Osteocyte (in vitro differentiated cells): Measurements from ENCODE around the gene MRPS15. TPM values are rescaled to one million over a fixed set of nuclear protein-coding genes. Genes with fewer than 3 reads are reported as not detected.

Experiments
- DNase-seq: peaks from one replicate; pipeline ENCODE4 v3.0.0; 2021; ENCODE audit warnings: mixed read lengths; ENCODE audit not compliant: unreplicated experiment; ENCODE audit errors: extremely low spot score
- H3K27ac Mint-ChIP-seq: one replicate; pipeline ENCODE4 v1.8.0; 2021; ENCODE audit warnings: mild to moderate bottlenecking, mixed read lengths; ENCODE audit not compliant: unreplicated experiment
- H3K27me3 Mint-ChIP-seq: one replicate; pipeline ENCODE4 v1.8.0; 2021; ENCODE audit warnings: mixed read lengths; ENCODE audit not compliant: unreplicated experiment
- H3K36me3 Mint-ChIP-seq: one replicate; pipeline ENCODE4 v1.8.0; 2021; ENCODE audit warnings: mixed read lengths; ENCODE audit not compliant: unreplicated experiment
- H3K4me1 Mint-ChIP-seq: one replicate; pipeline ENCODE4 v1.8.0; 2021; ENCODE audit warnings: mixed read lengths; ENCODE audit not compliant: unreplicated experiment
- H3K4me3 Mint-ChIP-seq: one replicate; pipeline ENCODE4 v1.8.0; 2021; ENCODE audit warnings: mild to moderate bottlenecking, moderate library complexity, mixed read lengths; ENCODE audit not compliant: unreplicated experiment
- H3K9me3 Mint-ChIP-seq: one replicate; pipeline ENCODE4 v1.8.0; 2021; ENCODE audit warnings: mixed read lengths; ENCODE audit not compliant: unreplicated experiment
- CTCF ChIP-seq: fragments of 200-600 bp; sonication (generic); IDR thresholded peaks from 2 replicates; pipeline ENCODE4 v1.5.0; 2021; ENCODE audit warnings: antibody characterized with exemption, mild to moderate bottlenecking, moderate library complexity
- total RNA-seq: library from RNA; stranded (reverse); gene quantifications from 2 replicates; pipeline ENCODE4 v1.2.1, GENCODE V29; 2021

MRPS15 gene
- total RNA-seq, 1 donor from 2014 or later, result 64.4 TPM

GRCh38 chr1:36442337-36442736, 21.8 kb downstream of the MRPS15 start:
- Mint-ChIP-seq H3K27ac (no peak overlapping the region), H3K27me3 (no peaks in the 10 kb centered on the region), H3K4me1 (no peaks in the 10 kb centered on the region), H3K9me3 (no peaks in the 10 kb centered on the region), H3K4me3 (no peak overlapping the region), H3K36me3 (no peaks in the 10 kb centered on the region)
- TF ChIP-seq CTCF, result no peak
- DNase-seq, result no peak

- Mint-ChIP-seq H3K36me3 (no peaks in the 10 kb centered on the region), H3K27ac (no peak overlapping the region), H3K27me3 (no peaks in the 10 kb centered on the region), H3K4me1 (no peaks in the 10 kb centered on the region), H3K4me3 (no peak overlapping the region), H3K9me3 (no peaks in the 10 kb centered on the region)
- no peak for TF ChIP-seq CTCF
- DNase-seq, result no peak
Measured at GRCh38 chr1:36440646-36441045, 23.5 kb downstream of the MRPS15 start.

- no peak overlapping the region for H3K4me3 Mint-ChIP-seq
- no peak overlapping the region for H3K27ac Mint-ChIP-seq
- no peak for DNase-seq
- no peaks in the 10 kb centered on the region for H3K36me3 Mint-ChIP-seq
- H3K4me1 Mint-ChIP-seq, result no peaks in the 10 kb centered on the region
- H3K27me3 Mint-ChIP-seq, result no peaks in the 10 kb centered on the region
- TF ChIP-seq CTCF, result no peak
- H3K9me3 Mint-ChIP-seq, result no peaks in the 10 kb centered on the region
Measured at GRCh38 chr1:36440044-36440443, 24.1 kb downstream of the MRPS15 start.

GRCh38 chr1:36438715-36439114, 25.5 kb downstream of the MRPS15 start:
- Mint-ChIP-seq H3K4me1 (no peaks in the 10 kb centered on the region), H3K9me3 (no peaks in the 10 kb centered on the region), H3K27me3 (no peaks in the 10 kb centered on the region), H3K27ac (no peak overlapping the region), H3K4me3 (no peak overlapping the region), H3K36me3 (no peaks in the 10 kb centered on the region)
- no peak for DNase-seq
- no peak for TF ChIP-seq CTCF

- Mint-ChIP-seq H3K27me3 (no peaks in the 10 kb centered on the region), H3K36me3 (peaks cover 2% of the 10 kb centered on the region), H3K27ac (no peak overlapping the region), H3K9me3 (no peaks in the 10 kb centered on the region), H3K4me3 (no peak overlapping the region), H3K4me1 (peaks cover 3% of the 10 kb centered on the region)
- TF ChIP-seq CTCF, result no peak
- no peak for DNase-seq
Measured at GRCh38 chr1:36436821-36437220, 27.4 kb downstream of the MRPS15 start.
